IMR-90 (cell line): Measurements from ENCODE around the gene HS3ST1. TPM values are rescaled to one million over a fixed set of nuclear protein-coding genes. Genes with fewer than 3 reads are reported as not detected.

Experiments
- ATAC-seq: fragments of 200-7000 bp; cut with Tn5 transposase; 2 replicates; pipeline ENCODE4 v1.9.1; 2020; ENCODE audit warnings: low read depth, mild to moderate bottlenecking, moderate library complexity
- BruUV-seq: library from RNA; stranded (reverse); fragments of 400-500 nt; replicated peaks from 2 replicates; lab custom pipeline; 2021; lab: Mats Ljungman, UMichigan
- CTCF ChIA-PET: fragments of 300-600 bp; formaldehyde crosslinking; extraction: SDS; loops from one replicate; lab custom pipeline; 2021; ENCODE audit warnings: antibody characterized with exemption; lab: Yijun Ruan, JAX
- POLR2A ChIA-PET: fragments of 300-600 bp; sonication (Branson Sonifier 250); formaldehyde crosslinking; loops from one replicate; lab custom pipeline; 2022; ENCODE audit warnings: antibody characterized with exemption; ENCODE audit not compliant: unreplicated experiment; lab: Charles Lee
- DNase-seq: peaks from one replicate; pipeline ENCODE4 v3.0.0; 2013
- H2AFZ ChIP-seq: replicated peaks from 2 replicates; pipeline ENCODE3; 2013; ENCODE audit warnings: low read length, mild to moderate bottlenecking; ENCODE audit not compliant: poor library complexity
- H2AK5ac ChIP-seq: 2 replicates; pipeline ENCODE4 v1.6.1; 2013; ENCODE audit warnings: low read depth, low read length, inconsistent platforms
- H2AK9ac ChIP-seq: replicated peaks from 2 replicates; pipeline ENCODE3; 2013; ENCODE audit warnings: mild to moderate bottlenecking, low read depth, low read length, moderate library complexity; ENCODE audit not compliant: poor library complexity
- H2BK120ac ChIP-seq: 2 replicates; pipeline ENCODE4 v1.6.1; 2013; ENCODE audit warnings: low read depth, low read length, inconsistent platforms
- H2BK15ac ChIP-seq: 3 replicates; pipeline ENCODE4 v1.6.1; 2013; ENCODE audit warnings: low read depth, low read length, inconsistent platforms
- H2BK20ac ChIP-seq: 2 replicates; pipeline ENCODE4 v1.6.1; 2013; ENCODE audit warnings: low read depth, mild to moderate bottlenecking, inconsistent platforms, low read length, moderate library complexity
- H2BK5ac ChIP-seq: 2 replicates; pipeline ENCODE4 v1.6.1; 2013; ENCODE audit warnings: mild to moderate bottlenecking, low read depth, low read length, inconsistent platforms; ENCODE audit not compliant: poor library complexity, severe bottlenecking
- H3K14ac ChIP-seq: replicated peaks from 2 replicates; pipeline ENCODE4 v1.6.1; 2013; ENCODE audit warnings: low read depth, low read length, inconsistent platforms
- H3K18ac ChIP-seq: 2 replicates; pipeline ENCODE4 v1.6.1; 2013; ENCODE audit warnings: low read depth, low read length, control low read depth
- H3K23ac ChIP-seq: 2 replicates; pipeline ENCODE4 v1.6.1; 2013; ENCODE audit warnings: low read depth, low read length, inconsistent platforms
- H3K27ac ChIP-seq: 2 replicates; pipeline ENCODE4 v1.5.1; 2013; ENCODE audit warnings: mild to moderate bottlenecking, control low read depth, low read length; ENCODE audit not compliant: insufficient read depth
- H3K27me3 ChIP-seq: 2 replicates; pipeline ENCODE4 v1.6.1; 2013; ENCODE audit warnings: low read length; ENCODE audit not compliant: control insufficient read depth, insufficient read depth
- H3K36me3 ChIP-seq: 2 replicates; pipeline ENCODE4 v1.6.1; 2013; ENCODE audit warnings: low read length, mixed read lengths; ENCODE audit not compliant: control insufficient read depth, insufficient read depth
- H3K4ac ChIP-seq: 2 replicates; pipeline ENCODE4 v1.6.1; 2013; ENCODE audit warnings: low read depth, low read length, inconsistent platforms
- H3K4me1 ChIP-seq: 2 replicates; pipeline ENCODE4 v1.6.1; 2013; ENCODE audit warnings: low read length, mixed read lengths; ENCODE audit not compliant: control insufficient read depth, insufficient read depth
- H3K4me2 ChIP-seq: 2 replicates; pipeline ENCODE4 v1.6.1; 2013; ENCODE audit warnings: low read depth, mild to moderate bottlenecking, control low read depth, low read length, moderate library complexity
- H3K4me3 ChIP-seq: 2 replicates; pipeline ENCODE4 v1.5.1; 2013; ENCODE audit warnings: low read depth, mild to moderate bottlenecking, control low read depth, low read length, moderate library complexity; ENCODE audit not compliant: insufficient read depth
- H3K56ac ChIP-seq: 2 replicates; pipeline ENCODE4 v1.6.1; 2013; ENCODE audit warnings: low read length, inconsistent platforms; ENCODE audit not compliant: insufficient read depth; ENCODE audit errors: extremely low read depth
- H3K79me1 ChIP-seq, 2 experiments: 2 replicates each; pipeline ENCODE4 v1.6.1; 2013; ENCODE audit warnings: low read length in 2 of 2, inconsistent platforms in 1 of 2, low read depth in 1 of 2
- H3K9ac ChIP-seq: 2 replicates; pipeline ENCODE4 v1.6.1; 2013; ENCODE audit warnings: low read depth, low read length, control low read depth
- H3K9me1 ChIP-seq: 2 replicates; pipeline ENCODE4 v1.6.1; 2013; ENCODE audit warnings: low read length, inconsistent platforms; ENCODE audit not compliant: insufficient read depth
- H3K9me3 ChIP-seq: 2 replicates; pipeline ENCODE4 v1.6.1; 2013; ENCODE audit warnings: low read length; ENCODE audit not compliant: control insufficient read depth, insufficient read depth
- H4K20me1 ChIP-seq: 2 replicates; pipeline ENCODE4 v1.6.1; 2013; ENCODE audit warnings: low read length, inconsistent platforms; ENCODE audit not compliant: insufficient read depth
- H4K5ac ChIP-seq: 2 replicates; pipeline ENCODE4 v1.6.1; 2013; ENCODE audit warnings: mild to moderate bottlenecking, low read depth, low read length, control low read depth
- H4K8ac ChIP-seq, 2 experiments: 2 replicates each; pipeline ENCODE4 v1.6.1; 2013; ENCODE audit warnings: low read depth in 2 of 2, low read length in 2 of 2, control low read depth in 1 of 2, inconsistent platforms in 1 of 2
- H4K91ac ChIP-seq: 2 replicates; pipeline ENCODE4 v1.6.1; 2013; ENCODE audit warnings: low read depth, low read length, inconsistent platforms; ENCODE audit not compliant: insufficient read depth
- MAFK ChIP-seq: IDR thresholded peaks from 2 replicates; pipeline ENCODE4 v1.6.1; 2012; ENCODE audit warnings: low read depth, low read length, improper control_type of control experiment
- MXI1 ChIP-seq: IDR thresholded peaks from 2 replicates; pipeline ENCODE4 v1.6.1; 2012; ENCODE audit warnings: low read depth, mild to moderate bottlenecking, low read length, moderate library complexity, borderline replicate concordance
- RAD21 ChIP-seq: IDR thresholded peaks from 2 replicates; pipeline ENCODE4 v1.6.1; 2012; ENCODE audit warnings: low read length, improper control_type of control experiment
- USF2 ChIP-seq: fragments of 150-350 bp; IDR thresholded peaks from 2 replicates; pipeline ENCODE4 v1.6.1; 2017; ENCODE audit warnings: mild to moderate bottlenecking, antibody characterized with exemption, low read length, low read depth
- WGBS, 2 experiments: methylation state at CpG; one replicate each; pipeline versions ENCODE4 v1.1.5 to v1.1.7; 2013; ENCODE audit warnings: missing lambda C conversion rate in 2 of 2; ENCODE audit not compliant: insufficient read length in 1 of 2; ENCODE audit errors: extremely low coverage in 2 of 2; 5-methylcytosine and 5-hydroxymethylcytosine counted together
- dilution Hi-C: fragments of 300-500 bp; cut with HindIII; formaldehyde crosslinking; loops from one replicate; pipeline ENCODE4 v1.14.3; 2018; ENCODE audit warnings: low sequenced_read_pairs; ENCODE audit not compliant: unreplicated experiment
- in situ Hi-C: fragments of 300-500 bp; cut with MboI; formaldehyde crosslinking; loops from 3 replicates; pipeline ENCODE4 v1.14.3; 2019; ENCODE audit warnings: low sequenced_read_pairs, inconsistent platforms, mixed read lengths
- intact Hi-C: fragments of 100-400 bp; cut with micrococcal nuclease; formaldehyde crosslinking; loops from 2 replicates; pipeline ENCODE4 v1.10.0; 2022
- polyA plus RNA-seq, 3 experiments: library from polyadenylated mRNA; depleted of rRNA; stranded (reverse); fragments of >200 nt; gene quantifications; 2 replicates each; pipeline ENCODE4 v1.2.3, GENCODE V29; 2012; ENCODE audit warnings: low replicate concordance in 1 of 3
- total RNA-seq: library from RNA; depleted of rRNA; stranded (reverse); fragments of >200 nt; gene quantifications from 2 replicates; pipeline ENCODE4 v1.2.3, GENCODE V29; 2012

HS3ST1 gene
- total and polyA plus RNA-seq, 2 of the 4 experiments (the other 2 are of a cell fraction): 0.09 TPM; not detected in 1

GRCh38 chr4:11436084-11436483 lies 7.4 kb upstream of the HS3ST1 start:
- no peak overlapping the region for H3K23ac ChIP-seq
- no peaks in the 10 kb centered on the region for H3K4me1 ChIP-seq
- no peak overlapping the region for H2BK120ac ChIP-seq
- no peak overlapping the region for H2BK20ac ChIP-seq
- H3K27ac ChIP-seq: no peak overlapping the region
- DNase-seq (no peak), ATAC-seq (no peak)
- ChIA-PET POLR2A (no interaction called here), CTCF (no interaction called here)
- no peak overlapping the region for H4K5ac ChIP-seq
- no peak overlapping the region for H3K4ac ChIP-seq
- no TSS peak for BruUV-seq
- H3K9me3 ChIP-seq: no peaks in the 10 kb centered on the region
- H3K79me1 ChIP-seq: no peaks in the 10 kb centered on the region
- H3K27me3 ChIP-seq: no peaks in the 10 kb centered on the region; the same call in 1 of the 2 replicates
- no CpG with 5 or more reads among the region's 2 CpGs for whole genome bisulfite sequencing, 2 experiments
- no peak overlapping the region for H3K4me3 ChIP-seq
- H2BK15ac ChIP-seq: no peak overlapping the region
- no peak overlapping the region for H3K9ac ChIP-seq
- H2AK9ac ChIP-seq: no peak overlapping the region
- H4K91ac ChIP-seq: no peak overlapping the region
- no peak for TF ChIP-seq MAFK
- no peak for TF ChIP-seq USF2
- no peak for TF ChIP-seq MXI1
- no peak for TF ChIP-seq RAD21
- H2BK5ac ChIP-seq: no peak overlapping the region
- in situ Hi-C loops: no loop called here
- dilution Hi-C loops: no loop called here
- H3K14ac ChIP-seq: no peak overlapping the region
- no peaks in the 10 kb centered on the region for H3K36me3 ChIP-seq
- intact Hi-C loops: no loop called here
- H3K18ac ChIP-seq: no peak overlapping the region
- H4K20me1 ChIP-seq: no peaks in the 10 kb centered on the region
- H2AFZ ChIP-seq: no peak overlapping the region
- no peak overlapping the region for H2AK5ac ChIP-seq
- no peak overlapping the region for H4K8ac ChIP-seq
- H3K4me2 ChIP-seq: no peak overlapping the region
- H3K9me1 ChIP-seq: no peaks in the 10 kb centered on the region
- no peak overlapping the region for H3K56ac ChIP-seq
